GM21360 (cell line): Measurements from ENCODE around the gene OR4D11.
"Not testable (repeated sequence)": the region's sequence is repeated elsewhere in the genome, so short reads cannot be mapped to it uniquely, and the experiment has no call there.

Experiments
- ATAC-seq: cut with Tn5 transposase; IDR thresholded peaks from one replicate; pipeline ENCODE4 v1.9.1; 2021; ENCODE audit warnings: mild to moderate bottlenecking, moderate library complexity; ENCODE audit not compliant: unreplicated experiment

The OR4D11 gene

GRCh38 chr11:59547605-59548308 lies 44.4 kb downstream of the OR4D11 start:
- not testable (repeated sequence) for ATAC-seq

- ATAC-seq: no peak
Measured at GRCh38 chr11:59548309-59548656, 44.9 kb downstream of the OR4D11 start.

DNA sequence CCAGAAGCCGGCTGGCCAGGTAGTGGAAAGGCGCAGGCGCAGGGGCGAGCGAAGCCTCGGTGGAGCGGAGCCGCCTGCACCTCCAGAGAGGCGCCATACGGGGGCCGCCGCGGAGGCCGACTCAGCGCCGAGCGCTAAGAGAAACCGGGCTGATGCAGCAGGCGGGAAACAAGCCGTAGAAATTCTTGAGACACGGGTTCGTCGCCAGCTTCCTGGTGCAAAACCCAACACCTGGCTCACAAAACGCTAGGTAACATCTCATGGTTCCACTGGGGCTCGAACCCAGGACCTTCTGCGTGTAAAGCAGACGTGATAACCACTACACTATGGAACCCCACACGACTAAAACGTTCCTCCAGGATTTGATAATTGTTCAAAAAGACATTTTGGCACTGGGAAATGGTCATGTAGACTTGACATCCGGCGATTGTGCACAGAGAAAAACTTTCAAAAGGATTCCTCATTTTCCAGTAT lies 47.0 kb downstream of the OR4D11 start:
- ATAC-seq: peak; percentile 90

DNA sequence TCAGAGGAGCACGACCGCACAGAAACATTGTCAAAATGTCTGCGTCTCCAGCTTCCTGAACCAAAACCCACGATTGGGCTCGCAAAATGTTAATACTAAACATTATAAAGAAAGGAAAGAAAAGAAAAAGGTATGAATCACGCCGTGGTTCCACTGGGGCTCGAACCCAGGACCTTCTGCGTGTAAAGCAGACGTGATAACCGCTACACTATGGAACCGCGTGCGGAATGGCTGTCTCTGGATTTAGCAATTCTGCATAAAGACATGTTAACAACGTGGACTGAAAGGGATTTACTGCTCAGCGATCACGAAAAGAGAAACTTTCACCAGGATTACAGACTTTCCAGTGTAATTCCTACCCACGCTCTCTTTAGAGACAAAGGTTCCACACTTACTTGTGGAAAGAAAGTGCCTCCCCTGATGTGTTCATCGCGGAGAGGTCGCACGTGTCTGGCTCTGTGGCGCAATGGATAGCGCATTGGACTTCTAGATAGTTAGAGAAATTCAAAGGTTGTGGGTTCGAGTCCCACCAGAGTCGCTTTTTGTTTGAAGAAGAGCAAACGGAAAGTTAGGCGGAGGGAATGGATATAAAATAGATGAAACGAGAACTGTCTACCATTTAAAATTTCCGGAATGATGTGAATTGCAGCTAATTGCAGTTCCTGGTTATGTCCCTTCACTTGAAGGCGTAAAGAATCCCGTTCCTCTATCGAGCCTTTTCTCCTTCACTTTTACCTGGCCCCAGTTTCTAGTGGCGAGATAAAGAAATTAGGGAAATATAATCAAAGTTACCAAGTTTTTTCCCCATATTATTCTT lies 47.7 kb downstream of the OR4D11 start:
- ATAC-seq: peak; percentile 30

GRCh38 chr11:59551659-59552521 lies 48.5 kb downstream of the OR4D11 start:
- no peak for ATAC-seq

DNA sequence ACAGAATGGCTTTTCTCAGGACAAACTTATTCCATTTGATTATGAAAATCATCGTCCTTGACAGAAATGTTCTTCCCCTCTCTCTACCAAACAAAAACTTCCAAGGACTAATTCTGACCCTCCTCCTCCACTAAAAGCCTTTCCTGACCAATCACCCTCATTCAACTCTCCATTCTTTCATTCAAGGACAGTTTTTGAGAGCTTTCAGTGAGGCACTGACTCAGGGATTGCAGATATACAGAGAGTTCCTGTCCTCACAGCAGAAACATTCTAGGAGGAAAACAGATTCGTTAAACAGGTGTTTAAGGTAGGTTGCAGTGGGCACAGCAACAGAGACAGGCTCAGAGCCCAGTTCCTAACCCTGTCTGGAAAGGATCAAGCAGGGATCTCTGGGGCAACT lies 49.5 kb downstream of the OR4D11 start:
- no peak for ATAC-seq

- no peak for ATAC-seq
Measured at GRCh38 chr11:59553323-59553722, 49.9 kb downstream of the OR4D11 start.
